SK-N-SH (cell line): ENCODE measurements around the gene AHCY.

Experiments used
- JUND ChIP-seq: IDR thresholded peaks from 2 replicates; pipeline ENCODE4 v1.4.0; 2012
- POLR2AphosphoS5 ChIP-seq: IDR thresholded peaks from 2 replicates; pipeline ENCODE4 v1.6.1; 2012; ENCODE audit warnings: low read depth, low read length
- RXRA ChIP-seq: IDR thresholded peaks from 2 replicates; pipeline ENCODE4 v1.4.0; 2012; ENCODE audit warnings: low read depth, mild to moderate bottlenecking, borderline replicate concordance
- TAF1 ChIP-seq: IDR thresholded peaks from 2 replicates; pipeline ENCODE4 v1.6.1; 2012; ENCODE audit warnings: low read depth, mild to moderate bottlenecking, low read length, moderate library complexity, borderline replicate concordance

DNA sequence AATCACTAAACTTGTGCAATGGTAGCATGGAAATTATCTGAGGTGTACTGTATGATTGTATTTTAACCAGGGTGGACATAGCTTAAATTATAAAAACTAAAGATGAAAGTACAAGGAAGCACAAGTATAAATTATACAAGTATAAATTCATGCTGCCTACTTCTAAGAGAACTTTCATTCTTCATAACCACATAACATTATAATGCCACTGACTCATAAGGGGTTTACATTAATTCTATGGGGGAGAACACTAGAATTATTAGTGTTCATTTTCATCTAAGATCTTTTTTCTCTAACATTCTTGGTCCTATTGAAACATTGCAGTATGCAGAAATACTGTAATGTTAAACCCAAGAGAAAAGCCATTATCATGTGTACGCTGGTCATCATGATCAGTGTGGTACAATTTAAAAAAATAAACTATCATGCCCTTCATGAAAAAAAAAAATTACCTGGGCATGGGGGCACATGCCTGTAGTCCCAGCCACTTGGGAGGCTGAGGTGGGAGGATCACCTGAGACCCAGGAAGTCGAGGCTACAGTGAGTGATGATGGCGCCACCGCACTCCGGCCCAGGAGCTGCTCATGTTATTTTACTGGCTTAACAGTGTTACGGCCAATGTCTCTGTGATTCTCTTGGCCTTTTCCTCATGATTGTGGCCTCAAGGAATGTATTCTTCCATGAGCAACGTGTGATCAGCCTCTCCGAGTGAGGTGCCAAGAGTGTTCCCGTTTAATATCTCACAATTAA, 25.9 kb upstream of the AHCY start:
- TF ChIP-seq RXRA (no peak), TAF1 (no peak), JUND (no peak), POLR2AphosphoS5 (no peak)
